Measurements from ENCODE around the gene ENO1. TPM values are rescaled to one million over a fixed set of nuclear protein-coding genes. Genes with fewer than 3 reads are reported as not detected.

Gene ENO1
- total RNA-seq, 2 donors from 2014 or later = 2,254 to 2,801 TPM

- H3K9me3 Mint-ChIP-seq = no peaks in the 10 kb centered on the region
- H3K27ac Mint-ChIP-seq = peak overlapping the region; percentile 79 to 97
- no peaks in the 10 kb centered on the region for H3K27me3 Mint-ChIP-seq
- peaks cover 41 to 57% of the 10 kb centered on the region in 2 donors for H3K4me1 Mint-ChIP-seq (ENCODE audit: low read depth in 2 of 2)
- DNase-seq (ENCODE audit: low spot score) = no peak
- H3K36me3 Mint-ChIP-seq = peaks cover 55% of the 10 kb centered on the region
- no peak for ATAC-seq
- peak overlapping the region; percentile 79 for H3K4me3 Mint-ChIP-seq
Measured at GRCh38 chr1:8871965-8872399, 6.5 kb downstream of the ENO1 start.

DNA sequence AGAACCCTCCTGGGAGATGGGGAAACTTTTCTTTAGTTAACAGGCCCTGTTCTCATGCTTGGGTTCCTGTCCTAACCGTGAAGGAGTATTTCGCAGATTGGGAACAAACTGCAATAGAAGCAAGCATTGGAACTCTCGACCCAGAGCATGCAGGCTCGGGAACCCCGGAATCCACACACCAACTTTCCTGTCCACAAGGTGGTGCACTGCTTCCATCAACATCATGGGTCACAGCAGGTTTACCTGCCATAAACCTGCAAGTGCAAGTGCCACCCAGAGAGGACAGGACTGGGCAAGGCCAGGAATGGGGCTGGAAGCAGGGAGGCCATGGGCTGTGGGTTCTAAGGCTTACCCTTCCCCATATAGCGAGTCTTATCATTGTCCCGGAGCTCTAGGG lies 6.9 kb downstream of the ENO1 start:
- ATAC-seq = no peak
- Mint-ChIP-seq H3K4me1 (ENCODE audit: low read depth in 2 of 2) (peaks cover 41 to 57% of the 10 kb centered on the region in 2 donors), H3K9me3 (no peaks in the 10 kb centered on the region), H3K36me3 (peaks cover 59% of the 10 kb centered on the region), H3K27ac (peak overlapping the region; percentile 79 to 97), H3K27me3 (no peaks in the 10 kb centered on the region), H3K4me3 (peak overlapping the region; percentile 79)
- DNase-seq (ENCODE audit: low spot score) = no peak

- Mint-ChIP-seq H3K9me3 (no peaks in the 10 kb centered on the region), H3K27me3 (no peaks in the 10 kb centered on the region), H3K4me1 (ENCODE audit: low read depth in 2 of 2) (peaks cover 41 to 57% of the 10 kb centered on the region in 2 donors), H3K36me3 (peaks cover 54% of the 10 kb centered on the region), H3K27ac (peak overlapping the region; percentile 47 to 79), H3K4me3 (peak overlapping the region; percentile 11)
- no peak for ATAC-seq
- no peak for DNase-seq (ENCODE audit: low spot score)
Measured at GRCh38 chr1:8870616-8871538, 7.6 kb downstream of the ENO1 start.

DNA sequence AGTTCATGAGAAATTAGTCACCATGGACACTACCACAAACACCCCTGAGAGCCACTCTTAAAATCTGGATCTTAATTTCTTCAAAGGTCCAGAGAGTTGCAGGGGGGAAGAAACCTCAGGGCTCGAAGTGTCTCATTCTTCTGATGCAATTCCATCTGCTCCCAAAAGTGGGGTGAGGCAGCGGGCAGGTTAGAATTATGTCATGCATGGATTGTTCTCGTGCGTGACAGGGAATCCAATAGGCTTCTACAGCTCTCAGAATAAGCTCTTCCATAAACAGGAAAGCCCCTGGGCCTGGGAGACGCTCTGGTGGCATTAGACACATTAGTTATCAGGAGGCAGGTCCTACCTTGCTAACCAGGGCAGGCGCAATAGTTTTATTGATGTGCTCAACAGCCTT lies 8.4 kb downstream of the ENO1 start:
- H3K27me3 Mint-ChIP-seq = no peaks in the 10 kb centered on the region
- H3K36me3 Mint-ChIP-seq = peaks cover 49% of the 10 kb centered on the region
- peaks cover 36 to 54% of the 10 kb centered on the region in 2 donors for H3K4me1 Mint-ChIP-seq (ENCODE audit: low read depth in 2 of 2)
- no peak overlapping the region for H3K4me3 Mint-ChIP-seq
- ATAC-seq (no peak), DNase-seq (ENCODE audit: low spot score) (no peak)
- H3K27ac Mint-ChIP-seq = peak overlapping the region in 1 of 2 donors; percentile 47
- no peaks in the 10 kb centered on the region for H3K9me3 Mint-ChIP-seq

DNA sequence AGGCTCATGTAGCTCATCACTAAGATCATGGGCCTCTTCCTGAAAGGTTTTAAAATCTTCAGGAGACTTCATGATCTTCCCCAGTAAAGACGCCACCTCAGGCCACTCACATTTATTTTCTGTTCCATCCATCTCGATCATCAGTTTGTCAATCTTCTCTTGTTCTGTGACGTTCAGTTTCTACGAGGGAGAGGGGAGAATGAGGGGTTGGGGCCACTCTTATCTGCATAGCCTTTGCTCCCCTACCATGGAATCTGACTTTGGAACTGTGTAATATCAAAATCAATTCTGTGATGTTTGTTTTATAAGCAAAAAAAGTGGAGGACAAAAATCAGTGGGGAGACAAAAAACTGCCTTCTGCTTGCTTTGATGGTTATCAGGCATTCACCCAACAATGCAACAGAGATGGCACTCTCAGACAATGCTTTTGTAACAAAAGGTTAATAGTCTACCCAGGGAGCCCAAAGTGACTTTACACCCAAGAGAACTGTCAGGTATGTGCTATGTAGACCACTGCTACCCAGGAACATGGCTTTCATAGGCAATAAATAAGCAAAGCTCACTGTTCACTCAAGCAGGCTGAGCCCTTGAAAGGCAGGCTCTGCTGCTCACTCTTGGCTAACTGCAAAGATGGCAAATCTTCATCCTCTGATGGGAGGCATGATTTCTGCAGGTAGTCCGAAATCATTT lies 10.5 kb downstream of the ENO1 start:
- Mint-ChIP-seq H3K4me1 (ENCODE audit: low read depth in 2 of 2) (peaks cover 24 to 39% of the 10 kb centered on the region in 2 donors), H3K9me3 (no peaks in the 10 kb centered on the region), H3K36me3 (peaks cover 41% of the 10 kb centered on the region), H3K27me3 (no peaks in the 10 kb centered on the region), H3K27ac (peak overlapping the region; percentile 10 to 60), H3K4me3 (no peak overlapping the region)
- ATAC-seq (no peak), DNase-seq (ENCODE audit: low spot score) (no peak)

DNA sequence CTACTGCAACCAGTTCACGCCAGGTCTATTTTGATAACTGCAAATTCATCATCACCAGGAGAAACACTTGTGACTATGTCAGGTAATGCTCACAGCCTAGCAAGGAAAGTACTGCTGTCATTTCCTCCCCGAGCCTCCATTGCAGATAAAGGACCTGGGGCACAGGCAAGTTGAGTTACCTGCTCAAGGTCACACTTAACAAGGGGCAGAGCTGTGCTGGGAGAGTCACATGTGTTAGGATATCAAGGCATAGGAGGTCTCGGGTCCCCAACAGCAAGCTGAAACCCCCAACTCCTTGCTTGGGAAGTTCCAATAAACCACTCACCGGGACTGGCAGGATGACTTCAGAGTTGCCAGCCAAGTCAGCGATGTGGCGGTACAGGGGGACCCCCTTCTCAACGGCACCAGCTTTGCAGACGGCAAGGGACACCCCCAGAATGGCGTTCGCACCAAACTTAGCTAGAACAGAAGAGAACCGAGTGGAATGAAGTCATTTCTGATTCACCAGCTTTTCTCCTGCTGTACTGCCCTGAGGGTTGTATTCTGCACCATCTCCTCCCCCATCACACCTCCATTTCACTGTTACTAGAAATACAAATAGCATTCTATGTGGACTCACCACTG lies 11.6 kb downstream of the ENO1 start:
- Mint-ChIP-seq H3K27ac (peak overlapping the region; percentile 35 to 60), H3K27me3 (no peaks in the 10 kb centered on the region), H3K36me3 (peaks cover 40% of the 10 kb centered on the region), H3K4me1 (ENCODE audit: low read depth in 2 of 2) (peaks cover 13 to 31% of the 10 kb centered on the region in 2 donors), H3K4me3 (no peak overlapping the region), H3K9me3 (no peaks in the 10 kb centered on the region)
- no peak for DNase-seq (ENCODE audit: low spot score)
- peak in 1 of 2 donors; percentile 45 for ATAC-seq

DNA sequence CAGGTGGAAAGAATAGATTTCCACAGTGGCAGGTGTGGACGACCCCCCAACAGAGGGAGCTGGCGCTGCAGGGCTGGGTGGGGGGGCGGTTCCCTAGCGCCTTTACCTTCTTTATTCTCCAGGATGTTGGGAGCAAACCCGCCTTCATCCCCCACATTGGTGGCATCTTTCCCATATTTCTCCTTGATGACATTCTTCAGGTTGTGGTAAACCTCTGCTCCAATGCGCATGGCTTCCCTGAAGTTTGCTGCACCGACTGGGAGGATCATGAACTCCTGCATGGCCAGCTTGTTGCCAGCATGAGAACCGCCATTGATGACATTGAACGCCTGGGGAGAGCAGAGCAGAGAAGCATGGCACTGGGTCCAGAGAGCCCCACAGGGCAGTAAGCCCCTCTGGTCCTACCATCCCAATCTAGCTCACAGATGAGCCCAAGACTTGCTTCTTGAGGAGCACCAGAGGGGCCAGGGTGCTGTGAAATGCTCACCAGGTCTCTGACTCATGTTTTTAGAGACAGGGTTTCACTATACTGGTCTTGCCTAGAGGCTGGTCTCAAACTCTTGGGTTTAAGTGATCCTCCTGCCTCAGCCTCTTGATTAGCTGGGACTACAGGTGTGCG lies 12.2 kb downstream of the ENO1 start:
- Mint-ChIP-seq H3K4me3 (no peak overlapping the region), H3K27me3 (no peaks in the 10 kb centered on the region), H3K4me1 (ENCODE audit: low read depth in 2 of 2) (peaks cover 13 to 30% of the 10 kb centered on the region in 2 donors), H3K9me3 (no peaks in the 10 kb centered on the region), H3K36me3 (peaks cover 40% of the 10 kb centered on the region), H3K27ac (peak overlapping the region; percentile 35 to 60)
- DNase-seq (ENCODE audit: low spot score) (no peak), ATAC-seq (no peak)

GRCh38 chr1:8864713-8865344 lies 13.7 kb downstream of the ENO1 start:
- Mint-ChIP-seq H3K4me3 (no peak overlapping the region), H3K9me3 (no peaks in the 10 kb centered on the region), H3K27me3 (no peaks in the 10 kb centered on the region), H3K4me1 (ENCODE audit: low read depth in 2 of 2) (peaks cover 17 to 28% of the 10 kb centered on the region in 2 donors), H3K27ac (no peak overlapping the region), H3K36me3 (peaks cover 40% of the 10 kb centered on the region)
- DNase-seq (ENCODE audit: low spot score) = no peak
- no peak for ATAC-seq

GRCh38 chr1:8863794-8864233 lies 14.7 kb downstream of the ENO1 start:
- H3K4me1 Mint-ChIP-seq (ENCODE audit: low read depth in 2 of 2) = peaks cover 14 to 27% of the 10 kb centered on the region in 2 donors
- no peaks in the 10 kb centered on the region for H3K9me3 Mint-ChIP-seq
- peaks cover 36% of the 10 kb centered on the region for H3K36me3 Mint-ChIP-seq

GRCh38 chr1:8863138-8863537 lies 15.3 kb downstream of the ENO1 start:
- Mint-ChIP-seq H3K27ac (peak overlapping the region in 1 of 2 donors; percentile 35), H3K4me3 (no peak overlapping the region), H3K9me3 (no peaks in the 10 kb centered on the region), H3K27me3 (no peaks in the 10 kb centered on the region), H3K36me3 (peaks cover 36% of the 10 kb centered on the region), H3K4me1 (ENCODE audit: low read depth in 2 of 2) (peaks cover 20 to 33% of the 10 kb centered on the region in 2 donors)
- ATAC-seq (no peak), DNase-seq (ENCODE audit: low spot score) (no peak)

More at GRCh38 chr1:8863794-8864233, 14.7 kb downstream of the ENO1 start:
- Mint-ChIP-seq H3K27me3 (no peaks in the 10 kb centered on the region), H3K27ac (no peak overlapping the region), H3K4me3 (no peak overlapping the region)
- ATAC-seq (no peak), DNase-seq (ENCODE audit: low spot score) (no peak)

- H3K27me3 Mint-ChIP-seq = no peaks in the 10 kb centered on the region
- H3K4me3 Mint-ChIP-seq = no peak overlapping the region
- no peaks in the 10 kb centered on the region for H3K9me3 Mint-ChIP-seq
- ATAC-seq (peak; percentile 43 to 51), DNase-seq (ENCODE audit: low spot score) (no peak)
- H3K36me3 Mint-ChIP-seq = peaks cover 30% of the 10 kb centered on the region
- peaks cover 22 to 31% of the 10 kb centered on the region in 2 donors for H3K4me1 Mint-ChIP-seq (ENCODE audit: low read depth in 2 of 2)
- H3K27ac Mint-ChIP-seq = peak overlapping the region in 1 of 2 donors; percentile 35
Measured at GRCh38 chr1:8862528-8862927, 16.0 kb downstream of the ENO1 start.

DNA sequence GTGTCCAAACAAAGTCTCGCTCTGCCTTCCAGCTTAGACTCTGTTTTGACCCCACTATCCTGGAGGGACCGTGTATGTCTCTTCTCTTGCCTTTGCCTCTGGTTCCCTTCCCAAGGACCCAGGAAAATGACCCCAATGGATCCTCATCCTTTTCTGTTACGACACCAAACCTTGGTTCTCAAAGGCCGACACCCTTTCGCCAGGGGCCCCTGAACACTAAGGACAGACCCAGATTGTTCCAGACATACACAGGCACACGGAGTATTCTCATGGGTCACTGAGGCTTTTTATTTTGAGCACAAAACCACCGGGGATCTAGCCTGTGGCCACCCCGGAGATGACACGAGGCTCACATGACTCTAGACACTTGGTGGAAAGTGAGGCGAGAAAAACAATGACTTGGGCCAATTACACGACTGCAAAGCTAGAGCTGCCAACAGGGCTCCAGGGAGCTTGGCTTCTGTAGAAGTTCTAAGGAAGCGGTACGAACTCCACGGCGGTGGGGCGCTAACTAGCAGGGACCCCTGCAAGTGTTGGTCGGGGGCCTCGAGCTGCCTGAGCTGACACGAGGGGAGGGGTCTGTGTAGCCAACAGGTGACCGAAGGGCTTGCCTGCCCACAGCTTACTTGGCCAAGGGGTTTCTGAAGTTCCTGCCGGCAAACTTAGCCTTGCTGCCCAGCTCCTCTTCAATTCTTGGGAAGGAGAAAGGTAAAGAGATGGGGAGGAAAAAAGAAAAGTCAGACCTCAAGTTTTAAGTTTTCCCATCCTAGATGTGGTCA lies 17.6 kb downstream of the ENO1 start:
- Mint-ChIP-seq H3K9me3 (no peaks in the 10 kb centered on the region), H3K27ac (peak overlapping the region in 1 of 2 donors; percentile 78), H3K4me1 (ENCODE audit: low read depth in 2 of 2) (peaks cover 22 to 26% of the 10 kb centered on the region in 2 donors), H3K4me3 (no peak overlapping the region), H3K27me3 (no peaks in the 10 kb centered on the region), H3K36me3 (peaks cover 19% of the 10 kb centered on the region)
- ATAC-seq (no peak), DNase-seq (ENCODE audit: low spot score) (peak; percentile 54)

All from natural killer cell treated with Interleukin-12 subunit alpha and Interleukin-12 subunit beta and Interleukin-15 and Interleukin-18, amount 100 ng/mL, for 72 hours (primary cell).